IMR-90 (cell line): ENCODE measurements around the gene COPS7A. TPM values are rescaled to one million over a fixed set of nuclear protein-coding genes. Genes with fewer than 3 reads are reported as not detected.

Experiments used
- ATAC-seq: fragments of 200-7000 bp; cut with Tn5 transposase; 2 replicates; pipeline ENCODE4 v1.9.1; 2020; ENCODE audit warnings: low read depth, mild to moderate bottlenecking, moderate library complexity
- BruUV-seq: library from RNA; stranded (reverse); fragments of 400-500 nt; replicated peaks from 2 replicates; lab custom pipeline; 2021; lab: Mats Ljungman, UMichigan
- CTCF ChIA-PET: fragments of 300-600 bp; formaldehyde crosslinking; extraction: SDS; loops from one replicate; lab custom pipeline; 2021; ENCODE audit warnings: antibody characterized with exemption; lab: Yijun Ruan, JAX
- POLR2A ChIA-PET: fragments of 300-600 bp; sonication (Branson Sonifier 250); formaldehyde crosslinking; loops from one replicate; lab custom pipeline; 2022; ENCODE audit warnings: antibody characterized with exemption; ENCODE audit not compliant: unreplicated experiment; lab: Charles Lee
- DNase-seq: peaks from one replicate; pipeline ENCODE4 v3.0.0; 2013
- H2AFZ ChIP-seq: replicated peaks from 2 replicates; pipeline ENCODE3; 2013; ENCODE audit warnings: low read length, mild to moderate bottlenecking; ENCODE audit not compliant: poor library complexity
- H2AK5ac ChIP-seq: 2 replicates; pipeline ENCODE4 v1.6.1; 2013; ENCODE audit warnings: low read depth, low read length, inconsistent platforms
- H2AK9ac ChIP-seq: replicated peaks from 2 replicates; pipeline ENCODE3; 2013; ENCODE audit warnings: mild to moderate bottlenecking, low read depth, low read length, moderate library complexity; ENCODE audit not compliant: poor library complexity
- H2BK120ac ChIP-seq: 2 replicates; pipeline ENCODE4 v1.6.1; 2013; ENCODE audit warnings: low read depth, low read length, inconsistent platforms
- H2BK15ac ChIP-seq: 3 replicates; pipeline ENCODE4 v1.6.1; 2013; ENCODE audit warnings: low read depth, low read length, inconsistent platforms
- H2BK20ac ChIP-seq: 2 replicates; pipeline ENCODE4 v1.6.1; 2013; ENCODE audit warnings: low read depth, mild to moderate bottlenecking, inconsistent platforms, low read length, moderate library complexity
- H2BK5ac ChIP-seq: 2 replicates; pipeline ENCODE4 v1.6.1; 2013; ENCODE audit warnings: mild to moderate bottlenecking, low read depth, low read length, inconsistent platforms; ENCODE audit not compliant: poor library complexity, severe bottlenecking
- H3K14ac ChIP-seq: replicated peaks from 2 replicates; pipeline ENCODE4 v1.6.1; 2013; ENCODE audit warnings: low read depth, low read length, inconsistent platforms
- H3K18ac ChIP-seq: 2 replicates; pipeline ENCODE4 v1.6.1; 2013; ENCODE audit warnings: low read depth, low read length, control low read depth
- H3K23ac ChIP-seq: 2 replicates; pipeline ENCODE4 v1.6.1; 2013; ENCODE audit warnings: low read depth, low read length, inconsistent platforms
- H3K27ac ChIP-seq: 2 replicates; pipeline ENCODE4 v1.5.1; 2013; ENCODE audit warnings: mild to moderate bottlenecking, control low read depth, low read length; ENCODE audit not compliant: insufficient read depth
- H3K27me3 ChIP-seq: 2 replicates; pipeline ENCODE4 v1.6.1; 2013; ENCODE audit warnings: low read length; ENCODE audit not compliant: control insufficient read depth, insufficient read depth
- H3K36me3 ChIP-seq: 2 replicates; pipeline ENCODE4 v1.6.1; 2013; ENCODE audit warnings: low read length, mixed read lengths; ENCODE audit not compliant: control insufficient read depth, insufficient read depth
- H3K4ac ChIP-seq: 2 replicates; pipeline ENCODE4 v1.6.1; 2013; ENCODE audit warnings: low read depth, low read length, inconsistent platforms
- H3K4me1 ChIP-seq: 2 replicates; pipeline ENCODE4 v1.6.1; 2013; ENCODE audit warnings: low read length, mixed read lengths; ENCODE audit not compliant: control insufficient read depth, insufficient read depth
- H3K4me2 ChIP-seq: 2 replicates; pipeline ENCODE4 v1.6.1; 2013; ENCODE audit warnings: low read depth, mild to moderate bottlenecking, control low read depth, low read length, moderate library complexity
- H3K4me3 ChIP-seq: 2 replicates; pipeline ENCODE4 v1.5.1; 2013; ENCODE audit warnings: low read depth, mild to moderate bottlenecking, control low read depth, low read length, moderate library complexity; ENCODE audit not compliant: insufficient read depth
- H3K56ac ChIP-seq: 2 replicates; pipeline ENCODE4 v1.6.1; 2013; ENCODE audit warnings: low read length, inconsistent platforms; ENCODE audit not compliant: insufficient read depth; ENCODE audit errors: extremely low read depth
- H3K79me1 ChIP-seq, 2 experiments: 2 replicates each; pipeline ENCODE4 v1.6.1; 2013; ENCODE audit warnings: low read length in 2 of 2, inconsistent platforms in 1 of 2, low read depth in 1 of 2
- H3K9ac ChIP-seq: 2 replicates; pipeline ENCODE4 v1.6.1; 2013; ENCODE audit warnings: low read depth, low read length, control low read depth
- H3K9me1 ChIP-seq: 2 replicates; pipeline ENCODE4 v1.6.1; 2013; ENCODE audit warnings: low read length, inconsistent platforms; ENCODE audit not compliant: insufficient read depth
- H3K9me3 ChIP-seq: 2 replicates; pipeline ENCODE4 v1.6.1; 2013; ENCODE audit warnings: low read length; ENCODE audit not compliant: control insufficient read depth, insufficient read depth
- H4K20me1 ChIP-seq: 2 replicates; pipeline ENCODE4 v1.6.1; 2013; ENCODE audit warnings: low read length, inconsistent platforms; ENCODE audit not compliant: insufficient read depth
- H4K5ac ChIP-seq: 2 replicates; pipeline ENCODE4 v1.6.1; 2013; ENCODE audit warnings: mild to moderate bottlenecking, low read depth, low read length, control low read depth
- H4K8ac ChIP-seq, 2 experiments: 2 replicates each; pipeline ENCODE4 v1.6.1; 2013; ENCODE audit warnings: low read depth in 2 of 2, low read length in 2 of 2, control low read depth in 1 of 2, inconsistent platforms in 1 of 2
- H4K91ac ChIP-seq: 2 replicates; pipeline ENCODE4 v1.6.1; 2013; ENCODE audit warnings: low read depth, low read length, inconsistent platforms; ENCODE audit not compliant: insufficient read depth
- BHLHE40 ChIP-seq: fragments of 150-350 bp; IDR thresholded peaks from 2 replicates; pipeline ENCODE4 v1.6.1; 2016; ENCODE audit warnings: mild to moderate bottlenecking, low read depth, low read length
- CEBPB ChIP-seq: IDR thresholded peaks from 2 replicates; pipeline ENCODE4 v1.6.1; 2012; ENCODE audit warnings: low read depth, low read length, improper control_type of control experiment
- CTCF ChIP-seq: conservative IDR thresholded peaks from 2 replicates; pipeline ENCODE4 v1.5.1; 2012; ENCODE audit warnings: mild to moderate bottlenecking, low read depth, low read length, improper control_type of control experiment
- FOS ChIP-seq: fragments of 150-350 bp; IDR thresholded peaks from 2 replicates; pipeline ENCODE4 v1.6.1; 2016; ENCODE audit warnings: low read depth, low read length
- POLR2A ChIP-seq: IDR thresholded peaks from 2 replicates; pipeline ENCODE4 v1.6.1; 2012; ENCODE audit warnings: mild to moderate bottlenecking, low read depth, low read length
- RAD21 ChIP-seq: IDR thresholded peaks from 2 replicates; pipeline ENCODE4 v1.6.1; 2012; ENCODE audit warnings: low read length, improper control_type of control experiment
- RCOR1 ChIP-seq: IDR thresholded peaks from 2 replicates; pipeline ENCODE4 v1.6.1; 2012; ENCODE audit warnings: mild to moderate bottlenecking, low read length, improper control_type of control experiment; ENCODE audit not compliant: insufficient replicate concordance
- SMC3 ChIP-seq: fragments of 150-350 bp; IDR thresholded peaks from 2 replicates; pipeline ENCODE4 v1.6.1; 2016; ENCODE audit warnings: low read depth, mild to moderate bottlenecking, antibody characterized with exemption, low read length, moderate library complexity
- WGBS, 2 experiments: methylation state at CpG; one replicate each; pipeline versions ENCODE4 v1.1.5 to v1.1.7; 2013; ENCODE audit warnings: missing lambda C conversion rate in 2 of 2; ENCODE audit not compliant: insufficient read length in 1 of 2; ENCODE audit errors: extremely low coverage in 2 of 2; 5-methylcytosine and 5-hydroxymethylcytosine counted together
- dilution Hi-C: fragments of 300-500 bp; cut with HindIII; formaldehyde crosslinking; loops from one replicate; pipeline ENCODE4 v1.14.3; 2018; ENCODE audit warnings: low sequenced_read_pairs; ENCODE audit not compliant: unreplicated experiment
- in situ Hi-C: fragments of 300-500 bp; cut with MboI; formaldehyde crosslinking; loops from 3 replicates; pipeline ENCODE4 v1.14.3; 2019; ENCODE audit warnings: low sequenced_read_pairs, inconsistent platforms, mixed read lengths
- intact Hi-C: fragments of 100-400 bp; cut with micrococcal nuclease; formaldehyde crosslinking; loops from 2 replicates; pipeline ENCODE4 v1.10.0; 2022
- polyA plus RNA-seq, 3 experiments: library from polyadenylated mRNA; depleted of rRNA; stranded (reverse); fragments of >200 nt; gene quantifications; 2 replicates each; pipeline ENCODE4 v1.2.3, GENCODE V29; 2012; ENCODE audit warnings: low replicate concordance in 1 of 3
- total RNA-seq: library from RNA; depleted of rRNA; stranded (reverse); fragments of >200 nt; gene quantifications from 2 replicates; pipeline ENCODE4 v1.2.3, GENCODE V29; 2012
- TF ChIP-seq, protein P1 (sequence below): fragments of 150-350 bp; IDR thresholded peaks from 2 replicates; pipeline ENCODE4 v1.6.1; 2016; ENCODE audit warnings: low read depth, mild to moderate bottlenecking, low read length, moderate library complexity, borderline replicate concordance
- TF ChIP-seq, protein P2 (sequence below): fragments of 150-350 bp; IDR thresholded peaks from 2 replicates; pipeline ENCODE4 v1.6.1; 2017; ENCODE audit warnings: mild to moderate bottlenecking, antibody characterized with exemption, low read length, low read depth

The COPS7A gene
- total and polyA plus RNA-seq, 2 of the 4 experiments (the other 2 are of a cell fraction): 58.8 to 135 TPM

GRCh38 chr12:6742834-6743233, 19.0 kb downstream of the COPS7A start:
- no peak overlapping the region for H4K8ac ChIP-seq
- no peak overlapping the region for H4K5ac ChIP-seq
- H3K18ac ChIP-seq: no peak overlapping the region
- no peak overlapping the region for H2BK120ac ChIP-seq
- dilution Hi-C loops: no loop called here
- no peak overlapping the region for H2BK20ac ChIP-seq
- 0 out of 2 replicates have a peak, but pooled peaks cover 4% of the 10 kb centered on the region for H3K9me1 ChIP-seq
- no peak overlapping the region for H2AFZ ChIP-seq
- H4K20me1 ChIP-seq: peaks cover 4% of the 10 kb centered on the region; the same call in 1 of the 2 replicates
- no TSS peak for BruUV-seq
- H3K14ac ChIP-seq: no peak overlapping the region
- ATAC-seq (no peak), DNase-seq (no peak)
- ChIA-PET CTCF (interaction anchor here (0.6 kb wide), 1 partner anchor 156 kb away, joined by 3 read pairs; no protein-coding TSS in a partner anchor), POLR2A (interaction anchor here (0.6 kb wide), 1 partner anchor 19 kb away, joined by 3 read pairs; the partner anchor contains the start of gene COPS7A)
- no peaks in the 10 kb centered on the region for H3K27me3 ChIP-seq
- H3K4me1 ChIP-seq: no peaks in the 10 kb centered on the region
- no peak overlapping the region for H3K56ac ChIP-seq
- no peak overlapping the region for H3K23ac ChIP-seq
- H2AK5ac ChIP-seq: no peak overlapping the region
- H3K27ac ChIP-seq: no peak overlapping the region
- intact Hi-C loops: no loop called here
- H3K36me3 ChIP-seq: peaks cover 21% of the 10 kb centered on the region
- H2BK15ac ChIP-seq: no peak overlapping the region
- no peak overlapping the region for H3K4me2 ChIP-seq
- H3K79me1 ChIP-seq: 0 out of 4 replicates have a peak, but pooled peaks cover 0 to 5% of the 10 kb centered on the region in 2 experiments
- no peaks in the 10 kb centered on the region for H3K9me3 ChIP-seq
- TF ChIP-seq SMC3 (no peak), POLR2A (no peak), FOS (no peak), BHLHE40 (no peak), RAD21 (no peak), CEBPB (no peak), CTCF (no peak), RCOR1 (no peak)
- TF ChIP-seq, protein P1, sequence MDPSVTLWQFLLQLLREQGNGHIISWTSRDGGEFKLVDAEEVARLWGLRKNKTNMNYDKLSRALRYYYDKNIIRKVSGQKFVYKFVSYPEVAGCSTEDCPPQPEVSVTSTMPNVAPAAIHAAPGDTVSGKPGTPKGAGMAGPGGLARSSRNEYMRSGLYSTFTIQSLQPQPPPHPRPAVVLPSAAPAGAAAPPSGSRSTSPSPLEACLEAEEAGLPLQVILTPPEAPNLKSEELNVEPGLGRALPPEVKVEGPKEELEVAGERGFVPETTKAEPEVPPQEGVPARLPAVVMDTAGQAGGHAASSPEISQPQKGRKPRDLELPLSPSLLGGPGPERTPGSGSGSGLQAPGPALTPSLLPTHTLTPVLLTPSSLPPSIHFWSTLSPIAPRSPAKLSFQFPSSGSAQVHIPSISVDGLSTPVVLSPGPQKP: no peak
- TF ChIP-seq, protein P2, sequence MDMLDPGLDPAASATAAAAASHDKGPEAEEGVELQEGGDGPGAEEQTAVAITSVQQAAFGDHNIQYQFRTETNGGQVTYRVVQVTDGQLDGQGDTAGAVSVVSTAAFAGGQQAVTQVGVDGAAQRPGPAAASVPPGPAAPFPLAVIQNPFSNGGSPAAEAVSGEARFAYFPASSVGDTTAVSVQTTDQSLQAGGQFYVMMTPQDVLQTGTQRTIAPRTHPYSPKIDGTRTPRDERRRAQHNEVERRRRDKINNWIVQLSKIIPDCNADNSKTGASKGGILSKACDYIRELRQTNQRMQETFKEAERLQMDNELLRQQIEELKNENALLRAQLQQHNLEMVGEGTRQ: no peak
- no CpG with 5 or more reads among the region's 3 CpGs for WGBS, 2 experiments
- no peak overlapping the region for H3K4ac ChIP-seq
- in situ Hi-C loops: no loop called here
- no peak overlapping the region for H2AK9ac ChIP-seq
- H3K4me3 ChIP-seq: no peak overlapping the region
- no peak overlapping the region for H2BK5ac ChIP-seq
- H4K91ac ChIP-seq: no peak overlapping the region
- H3K9ac ChIP-seq: no peak overlapping the region
